IMR-90 (cell line): ENCODE results near the gene NBPF15. TPM values are rescaled to one million over a fixed set of nuclear protein-coding genes. Genes with fewer than 3 reads are reported as not detected.
"Not testable (repeated sequence)": the region's sequence is repeated elsewhere in the genome, so short reads cannot be mapped to it uniquely, and the experiment has no call there.

ENCODE experiments used
- ATAC-seq: fragments of 200-7000 bp; cut with Tn5 transposase; 2 replicates; pipeline ENCODE4 v1.9.1; 2020; ENCODE audit warnings: low read depth, mild to moderate bottlenecking, moderate library complexity
- Bru-seq: library from RNA; stranded (reverse); fragments of 400-500 nt; gene quantifications from one replicate; lab custom pipeline; 2021; lab: Mats Ljungman, UMichigan
- BruChase-seq, 2 experiments: library from RNA; stranded (reverse); fragments of 400-500 nt; gene quantifications; one replicate each; lab custom pipeline; 2021; lab: Mats Ljungman, UMichigan
- BruUV-seq: library from RNA; stranded (reverse); fragments of 400-500 nt; replicated peaks from 2 replicates; lab custom pipeline; 2021; lab: Mats Ljungman, UMichigan
- CTCF ChIA-PET: fragments of 300-600 bp; formaldehyde crosslinking; extraction: SDS; loops from one replicate; lab custom pipeline; 2021; ENCODE audit warnings: antibody characterized with exemption; lab: Yijun Ruan, JAX
- POLR2A ChIA-PET: fragments of 300-600 bp; sonication (Branson Sonifier 250); formaldehyde crosslinking; loops from one replicate; lab custom pipeline; 2022; ENCODE audit warnings: antibody characterized with exemption; ENCODE audit not compliant: unreplicated experiment; lab: Charles Lee
- DNase-seq: peaks from one replicate; pipeline ENCODE4 v3.0.0; 2013
- H2AFZ ChIP-seq: replicated peaks from 2 replicates; pipeline ENCODE3; 2013; ENCODE audit warnings: low read length, mild to moderate bottlenecking; ENCODE audit not compliant: poor library complexity
- H2AK5ac ChIP-seq: 2 replicates; pipeline ENCODE4 v1.6.1; 2013; ENCODE audit warnings: low read depth, low read length, inconsistent platforms
- H2AK9ac ChIP-seq: replicated peaks from 2 replicates; pipeline ENCODE3; 2013; ENCODE audit warnings: mild to moderate bottlenecking, low read depth, low read length, moderate library complexity; ENCODE audit not compliant: poor library complexity
- H2BK120ac ChIP-seq: 2 replicates; pipeline ENCODE4 v1.6.1; 2013; ENCODE audit warnings: low read depth, low read length, inconsistent platforms
- H2BK15ac ChIP-seq: 3 replicates; pipeline ENCODE4 v1.6.1; 2013; ENCODE audit warnings: low read depth, low read length, inconsistent platforms
- H2BK20ac ChIP-seq: 2 replicates; pipeline ENCODE4 v1.6.1; 2013; ENCODE audit warnings: low read depth, mild to moderate bottlenecking, inconsistent platforms, low read length, moderate library complexity
- H2BK5ac ChIP-seq: 2 replicates; pipeline ENCODE4 v1.6.1; 2013; ENCODE audit warnings: mild to moderate bottlenecking, low read depth, low read length, inconsistent platforms; ENCODE audit not compliant: poor library complexity, severe bottlenecking
- H3K14ac ChIP-seq: replicated peaks from 2 replicates; pipeline ENCODE4 v1.6.1; 2013; ENCODE audit warnings: low read depth, low read length, inconsistent platforms
- H3K18ac ChIP-seq: 2 replicates; pipeline ENCODE4 v1.6.1; 2013; ENCODE audit warnings: low read depth, low read length, control low read depth
- H3K23ac ChIP-seq: 2 replicates; pipeline ENCODE4 v1.6.1; 2013; ENCODE audit warnings: low read depth, low read length, inconsistent platforms
- H3K27ac ChIP-seq: 2 replicates; pipeline ENCODE4 v1.5.1; 2013; ENCODE audit warnings: mild to moderate bottlenecking, control low read depth, low read length; ENCODE audit not compliant: insufficient read depth
- H3K27me3 ChIP-seq: 2 replicates; pipeline ENCODE4 v1.6.1; 2013; ENCODE audit warnings: low read length; ENCODE audit not compliant: control insufficient read depth, insufficient read depth
- H3K36me3 ChIP-seq: 2 replicates; pipeline ENCODE4 v1.6.1; 2013; ENCODE audit warnings: low read length, mixed read lengths; ENCODE audit not compliant: control insufficient read depth, insufficient read depth
- H3K4ac ChIP-seq: 2 replicates; pipeline ENCODE4 v1.6.1; 2013; ENCODE audit warnings: low read depth, low read length, inconsistent platforms
- H3K4me1 ChIP-seq: 2 replicates; pipeline ENCODE4 v1.6.1; 2013; ENCODE audit warnings: low read length, mixed read lengths; ENCODE audit not compliant: control insufficient read depth, insufficient read depth
- H3K4me2 ChIP-seq: 2 replicates; pipeline ENCODE4 v1.6.1; 2013; ENCODE audit warnings: low read depth, mild to moderate bottlenecking, control low read depth, low read length, moderate library complexity
- H3K4me3 ChIP-seq: 2 replicates; pipeline ENCODE4 v1.5.1; 2013; ENCODE audit warnings: low read depth, mild to moderate bottlenecking, control low read depth, low read length, moderate library complexity; ENCODE audit not compliant: insufficient read depth
- H3K56ac ChIP-seq: 2 replicates; pipeline ENCODE4 v1.6.1; 2013; ENCODE audit warnings: low read length, inconsistent platforms; ENCODE audit not compliant: insufficient read depth; ENCODE audit errors: extremely low read depth
- H3K79me1 ChIP-seq, 2 experiments: 2 replicates each; pipeline ENCODE4 v1.6.1; 2013; ENCODE audit warnings: low read length in 2 of 2, inconsistent platforms in 1 of 2, low read depth in 1 of 2
- H3K9ac ChIP-seq: 2 replicates; pipeline ENCODE4 v1.6.1; 2013; ENCODE audit warnings: low read depth, low read length, control low read depth
- H3K9me1 ChIP-seq: 2 replicates; pipeline ENCODE4 v1.6.1; 2013; ENCODE audit warnings: low read length, inconsistent platforms; ENCODE audit not compliant: insufficient read depth
- H3K9me3 ChIP-seq: 2 replicates; pipeline ENCODE4 v1.6.1; 2013; ENCODE audit warnings: low read length; ENCODE audit not compliant: control insufficient read depth, insufficient read depth
- H4K20me1 ChIP-seq: 2 replicates; pipeline ENCODE4 v1.6.1; 2013; ENCODE audit warnings: low read length, inconsistent platforms; ENCODE audit not compliant: insufficient read depth
- H4K5ac ChIP-seq: 2 replicates; pipeline ENCODE4 v1.6.1; 2013; ENCODE audit warnings: mild to moderate bottlenecking, low read depth, low read length, control low read depth
- H4K8ac ChIP-seq, 2 experiments: 2 replicates each; pipeline ENCODE4 v1.6.1; 2013; ENCODE audit warnings: low read depth in 2 of 2, low read length in 2 of 2, control low read depth in 1 of 2, inconsistent platforms in 1 of 2
- H4K91ac ChIP-seq: 2 replicates; pipeline ENCODE4 v1.6.1; 2013; ENCODE audit warnings: low read depth, low read length, inconsistent platforms; ENCODE audit not compliant: insufficient read depth
- MXI1 ChIP-seq: IDR thresholded peaks from 2 replicates; pipeline ENCODE4 v1.6.1; 2012; ENCODE audit warnings: low read depth, mild to moderate bottlenecking, low read length, moderate library complexity, borderline replicate concordance
- WGBS, 2 experiments: methylation state at CpG; one replicate each; pipeline versions ENCODE4 v1.1.5 to v1.1.7; 2013; ENCODE audit warnings: missing lambda C conversion rate in 2 of 2; ENCODE audit not compliant: insufficient read length in 1 of 2; ENCODE audit errors: extremely low coverage in 2 of 2; 5-methylcytosine and 5-hydroxymethylcytosine counted together
- dilution Hi-C: fragments of 300-500 bp; cut with HindIII; formaldehyde crosslinking; loops from one replicate; pipeline ENCODE4 v1.14.3; 2018; ENCODE audit warnings: low sequenced_read_pairs; ENCODE audit not compliant: unreplicated experiment
- in situ Hi-C: fragments of 300-500 bp; cut with MboI; formaldehyde crosslinking; loops from 3 replicates; pipeline ENCODE4 v1.14.3; 2019; ENCODE audit warnings: low sequenced_read_pairs, inconsistent platforms, mixed read lengths
- intact Hi-C: fragments of 100-400 bp; cut with micrococcal nuclease; formaldehyde crosslinking; loops from 2 replicates; pipeline ENCODE4 v1.10.0; 2022
- long read RNA-seq: library from polyadenylated mRNA; unstranded; transcript quantifications from one replicate; pipeline ENCODE4 v2.0.0, GENCODE V29; 2021; ENCODE audit not compliant: unreplicated experiment
- polyA plus RNA-seq, 3 experiments: library from polyadenylated mRNA; depleted of rRNA; stranded (reverse); fragments of >200 nt; gene quantifications; 2 replicates each; pipeline ENCODE4 v1.2.3, GENCODE V29; 2012; ENCODE audit warnings: low replicate concordance in 1 of 3
- total RNA-seq: library from RNA; depleted of rRNA; stranded (reverse); fragments of >200 nt; gene quantifications from 2 replicates; pipeline ENCODE4 v1.2.3, GENCODE V29; 2012; rRNA removed

NBPF15 gene
- 30.3 and 31.0 TPM in 2 replicates for total RNA-seq
- polyA plus RNA-seq (2012; rRNA removed): 38.5 and 42.7 TPM in 2 replicates
- polyA plus RNA-seq (2012; cell fraction: cytosol; rRNA removed): 8.0 and 10.4 TPM in 2 replicates
- polyA plus RNA-seq (2012; cell fraction: nucleus; rRNA removed; ENCODE audit: low replicate concordance): 90.6 and 218 TPM in 2 replicates
- Bru-seq, nascent RNA: percentile 89 among the genes with signal in this experiment
- percentile 96 among the genes with signal in this experiment for BruChase-seq, experiment 1, labeled RNA remaining after a 6-hour chase
- BruChase-seq, experiment 2, labeled RNA remaining after a 2-hour chase: percentile 96 among the genes with signal in this experiment
- long read RNA-seq, partial matches to known transcripts: 5 of 52 reads
- long read RNA-seq, other reads (novel, unspliced or antisense): 47 of 52 reads

DNA sequence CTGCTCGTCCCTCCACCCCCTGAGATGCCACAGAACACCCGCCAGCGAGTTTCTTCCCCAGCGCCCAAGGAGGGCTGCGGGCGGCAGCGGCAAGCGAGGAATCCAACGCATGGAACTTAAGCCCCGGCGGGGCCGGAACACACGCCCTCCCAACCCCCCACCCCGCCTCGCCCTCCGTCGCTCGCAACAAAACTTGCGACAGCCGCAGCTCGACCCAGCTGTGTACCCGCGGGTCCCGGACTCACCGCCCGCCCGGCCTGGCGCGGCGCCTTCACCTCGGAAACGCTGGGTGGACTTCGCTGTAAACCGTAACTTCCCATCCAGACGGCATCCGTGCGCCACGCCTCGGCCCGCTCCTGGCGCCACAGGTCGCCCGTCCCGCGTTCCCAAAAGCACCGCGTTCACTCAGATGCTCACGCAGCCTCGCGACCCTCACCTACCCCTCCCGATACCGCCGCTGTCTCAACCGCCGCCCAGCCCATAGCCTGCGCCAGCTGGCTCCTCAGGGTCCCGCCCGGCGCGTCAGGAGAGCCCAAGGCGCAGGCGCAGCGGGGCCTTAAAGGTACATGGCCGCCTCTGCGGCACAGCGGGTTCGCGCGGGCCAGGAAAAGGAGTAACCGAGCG lies at the start of gene NBPF15:
Gene NBPF15 (minus strand): TSS at position 534 of the 624 bp plus-strand sequence. CDS start 21,666 bp downstream, outside the sequence.
- H3K4ac ChIP-seq: peak within 1 kb of the TSS; percentile 56
- CTCF ChIA-PET, H3K27me3 ChIP-seq, H3K56ac ChIP-seq, H3K9me1 ChIP-seq, POLR2A ChIA-PET, H3K36me3 ChIP-seq, BruUV-seq, H2AK9ac ChIP-seq, H2BK20ac ChIP-seq, H3K4me1 ChIP-seq, H2BK15ac ChIP-seq, H3K79me1 ChIP-seq, in situ Hi-C loops, dilution Hi-C loops, H3K9me3 ChIP-seq, H3K23ac ChIP-seq, intact Hi-C loops, H2AK5ac ChIP-seq, H4K91ac ChIP-seq, H3K14ac ChIP-seq, H4K20me1 ChIP-seq, H2AFZ ChIP-seq: not testable (repeated sequence)
- H3K18ac ChIP-seq: peak within 1 kb of the TSS; percentile 28; the same call in 1 of the 2 replicates
- peak; percentile 35 for DNase-seq
- H3K4me2 ChIP-seq: peak within 1 kb of the TSS; percentile 74
- H4K5ac ChIP-seq: peak within 1 kb of the TSS; percentile 78; the same call in 1 of the 2 replicates
- H2BK5ac ChIP-seq: peak within 1 kb of the TSS; percentile 96
- peak; percentile 28; the same call in 1 of the 2 replicates for TF ChIP-seq MXI1
- peak within 1 kb of the TSS; percentile 23; the same call in 1 of the 2 replicates for H2BK120ac ChIP-seq
- no CpG with 5 or more reads among the region's 71 CpGs for WGBS, 2 experiments
- ATAC-seq: peak; percentile 99
- peak within 1 kb of the TSS; percentile 88 for H3K4me3 ChIP-seq
- peak within 1 kb of the TSS; percentile 58 for H3K9ac ChIP-seq
- H4K8ac ChIP-seq: 0 out of 4 replicates have a peak within 1 kb of the TSS, but pooled peaks of 1 of the 2 experiments have one; percentile 28
- H3K27ac ChIP-seq: peak within 1 kb of the TSS; percentile 79

DNA sequence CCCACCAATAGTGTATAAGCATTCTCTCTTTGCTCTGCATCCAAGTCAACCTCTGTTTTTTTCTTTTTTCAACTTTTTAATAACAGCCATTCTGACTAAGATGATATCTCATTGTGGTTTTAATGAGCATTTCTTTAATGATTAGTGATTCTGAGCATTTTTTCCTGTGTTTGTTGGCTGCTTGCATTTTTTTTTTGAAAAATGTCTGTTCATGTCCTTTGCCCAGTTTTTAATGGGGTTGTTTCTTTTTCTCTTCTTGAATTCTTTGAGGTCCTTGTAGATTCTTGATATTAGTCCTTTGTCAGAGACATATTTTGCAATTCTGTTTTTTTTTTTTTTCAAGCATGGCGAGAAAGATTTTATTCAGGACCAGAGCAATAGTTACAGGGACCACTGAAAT lies 35.0 kb upstream of the NBPF15 start:
- H2AFZ ChIP-seq, H2BK15ac ChIP-seq, H2BK5ac ChIP-seq, dilution Hi-C loops, H4K20me1 ChIP-seq, H4K8ac ChIP-seq, H2AK5ac ChIP-seq, H3K9me3 ChIP-seq, H3K27ac ChIP-seq, H2BK120ac ChIP-seq, H3K4ac ChIP-seq, ATAC-seq, H3K4me2 ChIP-seq, H3K79me1 ChIP-seq, H3K4me1 ChIP-seq, H2BK20ac ChIP-seq, H3K14ac ChIP-seq, H2AK9ac ChIP-seq, H3K27me3 ChIP-seq, H4K5ac ChIP-seq, H4K91ac ChIP-seq, H3K18ac ChIP-seq, H3K23ac ChIP-seq, H3K9ac ChIP-seq, intact Hi-C loops, POLR2A ChIA-PET, H3K4me3 ChIP-seq, in situ Hi-C loops, CTCF ChIA-PET, H3K9me1 ChIP-seq, H3K36me3 ChIP-seq, BruUV-seq, H3K56ac ChIP-seq, DNase-seq: not testable (repeated sequence)
- no CpG with 5 or more reads among the region's 1 CpG for WGBS, 2 experiments
